ENCODE data around the gene SH3YL1. TPM values are rescaled to one million over a fixed set of nuclear protein-coding genes. Genes with fewer than 3 reads are reported as not detected.

The SH3YL1 gene
- total and polyA plus RNA-seq, 2 of the 4 experiments (the other 2 are of a cell fraction) = 18.1 to 21.2 TPM

GRCh38 chr2:278312-278926, 14.6 kb upstream of the SH3YL1 start:
- peaks cover 17 to 21% of the 10 kb centered on the region in 2 experiments for H3K79me1 ChIP-seq (ENCODE audit: low read depth in 1 of 2, low read length in 2 of 2)
- no peak overlapping the region for H3K4ac ChIP-seq (ENCODE audit: low read depth, low read length)
- H3K36me3 ChIP-seq (ENCODE audit: control insufficient read depth, insufficient read depth, low read length) = peaks cover 35% of the 10 kb centered on the region
- DNase-seq = no peak
- no peak overlapping the region for H3K23ac ChIP-seq (ENCODE audit: low read depth, low read length)
- H3K9ac ChIP-seq (ENCODE audit: low read depth, low read length) = no peak overlapping the region
- no CpG with 5 or more reads among the region's 2 CpGs for WGBS, 2 experiments (ENCODE audit: extremely low coverage in 2 of 2, insufficient read length in 1 of 2)
- H2AK9ac ChIP-seq (replicated peaks; ENCODE audit: low read depth, low read length, poor library complexity) = no peak overlapping the region
- dilution Hi-C loops (cut with HindIII; ENCODE audit: low sequenced_read_pairs, unreplicated experiment) (no loop called here), in situ Hi-C loops (cut with MboI; ENCODE audit: low sequenced_read_pairs) (no loop called here), intact Hi-C loops (cut with micrococcal nuclease) (no loop called here)
- ATAC-seq (ENCODE audit: low read depth) = no peak
- H3K4me2 ChIP-seq (ENCODE audit: low read depth, low read length) = no peak overlapping the region
- CTCF ChIA-PET = no interaction called here
- peaks cover 3% of the 10 kb centered on the region; the same call in 1 of the 2 replicates for H3K9me1 ChIP-seq (ENCODE audit: insufficient read depth, low read length)
- no peaks in the 10 kb centered on the region for H3K4me1 ChIP-seq (ENCODE audit: control insufficient read depth, insufficient read depth, low read length)
- no peak for TF ChIP-seq RAD21 (IDR thresholded peaks at IDR 0.05; ENCODE audit: low read length)
- TF ChIP-seq CHD1 (IDR thresholded peaks at IDR 0.05; ENCODE audit: low read depth, low read length) = no peak
- TF ChIP-seq, protein P1, sequence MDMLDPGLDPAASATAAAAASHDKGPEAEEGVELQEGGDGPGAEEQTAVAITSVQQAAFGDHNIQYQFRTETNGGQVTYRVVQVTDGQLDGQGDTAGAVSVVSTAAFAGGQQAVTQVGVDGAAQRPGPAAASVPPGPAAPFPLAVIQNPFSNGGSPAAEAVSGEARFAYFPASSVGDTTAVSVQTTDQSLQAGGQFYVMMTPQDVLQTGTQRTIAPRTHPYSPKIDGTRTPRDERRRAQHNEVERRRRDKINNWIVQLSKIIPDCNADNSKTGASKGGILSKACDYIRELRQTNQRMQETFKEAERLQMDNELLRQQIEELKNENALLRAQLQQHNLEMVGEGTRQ (IDR thresholded peaks at IDR 0.05; ENCODE audit: low read depth, low read length) = no peak
- TF ChIP-seq RCOR1 (IDR thresholded peaks at IDR 0.05; ENCODE audit: insufficient replicate concordance, low read length) = no peak
- TF ChIP-seq SMC3 (IDR thresholded peaks at IDR 0.05; ENCODE audit: low read depth, low read length) = no peak
- H3K18ac ChIP-seq (ENCODE audit: low read depth, low read length) = no peak overlapping the region
- H2AK5ac ChIP-seq (ENCODE audit: low read depth, low read length) = no peak overlapping the region
- BruUV-seq (replicated peaks) = no TSS peak
- no peak overlapping the region for H2BK15ac ChIP-seq (ENCODE audit: low read depth, low read length)
- H2BK5ac ChIP-seq (ENCODE audit: low read depth, low read length, poor library complexity, severe bottlenecking) = no peak overlapping the region
- no peak overlapping the region for H4K8ac ChIP-seq (ENCODE audit: low read depth in 2 of 2, low read length in 2 of 2)
- H3K9me3 ChIP-seq (ENCODE audit: control insufficient read depth, insufficient read depth, low read length) = no peaks in the 10 kb centered on the region
- no peak overlapping the region for H3K56ac ChIP-seq (ENCODE audit: extremely low read depth, insufficient read depth, low read length)
- no peak overlapping the region for H4K5ac ChIP-seq (ENCODE audit: low read depth, low read length)
- no peak overlapping the region for H3K14ac ChIP-seq (replicated peaks; ENCODE audit: low read depth, low read length)
- H3K4me3 ChIP-seq (ENCODE audit: insufficient read depth, low read depth, low read length) = no peak overlapping the region
- peaks cover 20% of the 10 kb centered on the region for H4K20me1 ChIP-seq (ENCODE audit: insufficient read depth, low read length)
- H3K27me3 ChIP-seq (ENCODE audit: control insufficient read depth, insufficient read depth, low read length) = no peaks in the 10 kb centered on the region
- H2BK20ac ChIP-seq (ENCODE audit: low read depth, low read length) = no peak overlapping the region
- POLR2A ChIA-PET (ENCODE audit: unreplicated experiment) = no interaction called here
- no peak overlapping the region for H2BK120ac ChIP-seq (ENCODE audit: low read depth, low read length)
- no peak overlapping the region for H3K27ac ChIP-seq (ENCODE audit: insufficient read depth, low read length)
- no peak overlapping the region for H4K91ac ChIP-seq (ENCODE audit: insufficient read depth, low read depth, low read length)
- no peak overlapping the region for H2AFZ ChIP-seq (replicated peaks; ENCODE audit: low read length, poor library complexity)

Data from IMR-90 (cell line).